ENCODE data around the gene CCDC6. TPM values are rescaled to one million over a fixed set of nuclear protein-coding genes. Genes with fewer than 3 reads are reported as not detected.
"Not testable (repeated sequence)": the region's sequence is repeated elsewhere in the genome, so short reads cannot be mapped to it uniquely, and the experiment has no call there.

The CCDC6 gene
- polyA plus RNA-seq, 1 donor from 2014 or later, result 13.4 TPM

DNA sequence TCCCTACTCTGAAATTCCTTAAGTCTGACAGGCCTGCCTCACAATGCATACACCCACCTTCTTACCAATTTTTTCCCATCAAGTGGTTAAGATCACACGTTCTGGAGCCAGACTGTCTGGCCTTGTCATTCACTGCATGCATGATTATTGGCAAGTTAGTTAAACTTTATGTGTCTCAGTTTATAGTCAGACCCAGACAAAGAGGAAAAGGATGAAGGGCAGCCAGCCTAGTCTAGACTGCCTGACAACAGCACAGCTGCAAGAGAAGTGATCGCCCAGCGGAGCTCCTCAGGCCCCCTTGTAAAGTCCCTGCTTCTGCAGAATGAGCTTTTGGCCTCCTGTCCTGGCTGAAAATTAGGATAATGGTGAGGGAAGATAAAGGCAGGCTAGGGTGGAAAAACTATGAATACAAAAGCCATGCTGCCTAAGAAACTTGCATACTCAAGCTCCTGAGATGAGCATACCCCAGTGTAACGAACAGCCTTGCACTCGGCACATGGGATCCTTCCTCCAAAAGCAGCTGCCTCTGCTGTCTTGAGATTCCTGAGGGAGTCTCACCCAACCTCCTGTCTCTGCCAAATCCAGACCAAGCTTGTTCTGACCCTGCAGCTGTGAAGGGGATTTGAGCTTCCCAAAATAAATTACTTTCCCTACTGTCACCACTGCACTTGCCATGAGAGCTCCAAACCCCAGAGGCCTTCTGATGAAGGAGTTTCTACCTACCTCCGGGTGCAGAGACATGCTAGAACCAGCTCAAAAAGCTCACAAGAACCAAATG, 126.4 kb downstream of the CCDC6 start:
- Mint-ChIP-seq H3K4me3 (no peak overlapping the region), H3K27ac (no peak overlapping the region), H3K36me3 (no peaks in the 10 kb centered on the region), H3K9me3 (peaks cover 3 to 13% (median 6%) of the 10 kb centered on the region in 3 donors), H3K27me3 (no peaks in the 10 kb centered on the region), H3K4me1 (peaks cover 0 to 2% (median 0%) of the 10 kb centered on the region in 3 donors)

DNA sequence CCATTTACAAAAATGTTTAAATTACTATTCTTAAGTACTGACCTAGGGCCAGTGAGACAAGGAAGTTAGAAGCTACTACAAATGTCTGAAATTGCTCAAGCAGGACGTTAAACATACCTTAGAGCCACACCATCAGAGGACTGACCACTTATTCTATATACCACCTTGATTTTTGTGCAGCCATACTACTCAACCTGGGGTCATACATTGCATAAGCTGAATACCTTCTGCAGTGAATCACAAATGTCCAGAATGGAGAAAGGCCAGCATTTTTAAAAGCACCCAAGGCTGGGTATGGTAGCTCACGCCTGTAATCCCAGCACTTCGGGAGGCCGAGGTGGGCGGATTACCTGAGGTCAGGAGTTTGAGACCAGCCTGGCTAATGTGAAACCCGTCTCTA, 131.9 kb downstream of the CCDC6 start:
- Mint-ChIP-seq H3K27me3 (no peaks in the 10 kb centered on the region), H3K27ac (no peak overlapping the region)

DNA sequence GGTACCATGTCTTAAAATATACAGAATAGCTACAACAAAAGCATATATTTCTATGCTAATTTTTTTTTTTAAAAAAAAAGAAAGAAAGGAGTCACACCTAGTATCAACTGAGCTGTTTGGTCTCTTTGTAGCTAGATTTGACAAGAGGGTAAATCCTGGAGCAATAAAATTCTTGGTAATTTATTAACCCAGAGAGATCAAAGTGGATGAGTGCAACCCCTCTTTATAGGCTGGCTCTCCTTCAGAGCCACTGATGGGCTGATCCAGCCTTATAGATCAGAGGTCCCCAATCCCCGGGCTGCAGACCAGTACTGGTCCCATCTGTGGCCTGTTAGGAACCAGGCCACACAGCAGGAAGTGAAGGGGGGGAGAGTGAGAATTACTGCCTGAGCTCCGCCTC, 133.3 kb downstream of the CCDC6 start:
- Mint-ChIP-seq H3K27ac (no peak overlapping the region), H3K27me3 (no peaks in the 10 kb centered on the region), H3K9me3 (peaks cover 5 to 19% (median 6%) of the 10 kb centered on the region in 3 donors), H3K36me3 (peaks cover 3% of the 10 kb centered on the region), H3K4me1 (peaks cover 0 to 2% (median 0%) of the 10 kb centered on the region in 3 donors), H3K4me3 (no peak overlapping the region)

More for the DNA sequence above, 131.9 kb downstream of the CCDC6 start:
- peaks cover under 1% of the 10 kb centered on the region for H3K36me3 Mint-ChIP-seq
- peaks cover 6 to 19% (median 6%) of the 10 kb centered on the region in 3 donors for H3K9me3 Mint-ChIP-seq
- peaks cover 0 to 2% (median 0%) of the 10 kb centered on the region in 3 donors for H3K4me1 Mint-ChIP-seq
- H3K4me3 Mint-ChIP-seq, result no peak overlapping the region

DNA sequence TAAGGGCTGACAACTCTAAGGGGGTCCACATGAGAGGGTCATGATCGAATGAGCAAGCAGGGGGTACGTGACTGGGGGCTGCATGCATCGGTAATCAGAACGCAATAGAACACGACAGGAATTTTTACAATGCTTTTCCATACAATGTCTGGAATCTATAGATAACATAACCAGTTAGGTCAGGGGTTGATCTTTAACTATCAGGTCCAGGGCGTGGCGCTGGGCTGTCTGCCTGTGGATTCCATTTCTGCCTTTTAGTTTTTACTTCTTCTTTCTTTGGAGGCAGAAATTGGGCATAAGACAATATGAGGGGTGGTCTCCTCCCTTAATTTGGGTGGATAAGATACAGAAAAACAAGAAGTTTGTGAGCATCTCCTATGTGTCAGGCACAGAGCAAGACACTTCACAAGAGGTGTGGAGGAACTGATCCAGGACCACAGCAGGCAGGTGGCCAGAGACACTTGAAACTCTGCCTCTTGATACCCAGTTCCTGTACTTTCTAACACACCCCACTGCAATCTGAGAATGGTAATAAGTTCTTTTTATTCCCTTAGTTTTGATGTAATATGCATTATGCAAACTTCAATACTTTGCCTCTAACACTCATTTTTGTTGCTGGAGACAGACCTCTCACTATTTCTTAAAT, 135.1 kb downstream of the CCDC6 start:
- peak overlapping the region in 1 of 3 donors; percentile 35 for H3K27ac Mint-ChIP-seq
- no peaks in the 10 kb centered on the region for H3K27me3 Mint-ChIP-seq
- peaks cover 0 to 6% (median 3%) of the 10 kb centered on the region in 3 donors for H3K9me3 Mint-ChIP-seq
- no peak overlapping the region for H3K4me3 Mint-ChIP-seq
- peaks cover 4% of the 10 kb centered on the region for H3K36me3 Mint-ChIP-seq
- H3K4me1 Mint-ChIP-seq, result peaks cover 0 to 2% (median 0%) of the 10 kb centered on the region in 3 donors

DNA sequence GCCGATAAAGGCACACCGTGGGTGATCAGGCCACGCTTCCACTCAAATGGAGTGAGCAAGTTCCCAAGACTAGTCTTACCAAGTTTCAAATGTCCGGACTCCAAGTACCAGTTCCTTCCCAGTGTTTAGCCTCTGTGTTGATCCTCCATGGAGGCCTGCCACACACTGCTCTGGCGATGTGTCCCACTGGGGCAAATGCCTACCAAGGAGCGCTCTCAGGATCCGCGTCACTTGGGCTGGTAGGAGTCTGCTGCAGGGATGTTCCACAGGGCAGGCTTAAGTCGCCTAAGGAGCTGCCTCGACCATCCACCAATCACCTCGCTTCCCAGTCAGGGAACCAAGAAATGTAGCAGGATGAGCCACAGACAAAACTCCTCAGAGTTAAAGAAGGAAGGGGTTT, 135.7 kb downstream of the CCDC6 start:
- peak overlapping the region in 1 of 3 donors; percentile 35 for H3K27ac Mint-ChIP-seq
- H3K36me3 Mint-ChIP-seq, result peaks cover 4% of the 10 kb centered on the region
- peaks cover 0 to 2% (median 0%) of the 10 kb centered on the region in 3 donors for H3K4me1 Mint-ChIP-seq
- no peak overlapping the region for H3K4me3 Mint-ChIP-seq
- H3K27me3 Mint-ChIP-seq, result no peaks in the 10 kb centered on the region
- H3K9me3 Mint-ChIP-seq, result peaks cover 0 to 6% (median 3%) of the 10 kb centered on the region in 3 donors

DNA sequence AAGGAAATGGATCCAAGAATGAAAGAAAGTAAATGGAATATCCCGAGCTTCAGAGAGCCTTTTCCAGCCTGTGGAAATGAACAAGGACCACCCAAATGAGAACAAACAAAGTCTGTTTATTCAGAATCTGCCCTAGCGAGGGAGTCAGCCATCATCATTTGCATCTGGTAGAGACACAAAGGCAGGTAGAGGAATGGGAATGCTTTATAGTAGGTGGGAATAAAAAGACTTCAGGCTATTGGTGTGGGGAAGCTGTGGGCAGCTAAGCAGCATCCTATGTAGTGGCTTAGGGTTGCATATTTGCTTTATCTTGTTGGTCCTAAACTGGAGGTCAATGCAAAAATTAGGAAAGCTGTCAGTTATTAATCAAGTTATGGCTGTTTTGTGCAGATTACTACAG, 143.9 kb downstream of the CCDC6 start:
- no peak overlapping the region for H3K27ac Mint-ChIP-seq
- peaks cover 5% of the 10 kb centered on the region for H3K27me3 Mint-ChIP-seq

DNA sequence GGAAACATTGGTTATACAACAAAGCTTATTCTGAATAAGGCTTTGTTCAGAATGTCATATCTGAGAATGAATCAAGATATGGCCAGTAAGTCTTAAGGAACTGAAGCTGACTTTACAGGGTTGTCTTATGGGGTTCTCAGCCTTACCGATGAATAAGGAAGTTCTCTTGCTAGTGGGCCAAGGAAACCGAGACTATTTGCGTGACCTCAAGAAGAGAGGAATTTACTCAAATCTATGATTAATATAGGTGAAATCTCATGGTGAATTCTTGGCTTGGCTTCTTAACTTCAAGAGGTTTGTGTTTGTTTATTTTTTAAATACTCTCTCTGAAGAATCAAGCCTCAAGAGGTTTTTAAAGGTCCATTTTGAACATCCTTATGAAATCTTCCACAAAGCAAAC, 148.4 kb downstream of the CCDC6 start:
- Mint-ChIP-seq H3K4me1 (no peaks in the 10 kb centered on the region), H3K27me3 (peaks cover 5% of the 10 kb centered on the region), H3K27ac (no peak overlapping the region), H3K4me3 (no peak overlapping the region), H3K36me3 (peaks cover 2% of the 10 kb centered on the region), H3K9me3 (peaks cover 0 to 2% (median 0%) of the 10 kb centered on the region in 3 donors)

More for the DNA sequence above, 143.9 kb downstream of the CCDC6 start:
- Mint-ChIP-seq H3K4me1 (no peaks in the 10 kb centered on the region), H3K4me3 (no peak overlapping the region), H3K9me3 (peaks cover 0 to 2% (median 0%) of the 10 kb centered on the region in 3 donors), H3K36me3 (peaks cover 2% of the 10 kb centered on the region)

DNA sequence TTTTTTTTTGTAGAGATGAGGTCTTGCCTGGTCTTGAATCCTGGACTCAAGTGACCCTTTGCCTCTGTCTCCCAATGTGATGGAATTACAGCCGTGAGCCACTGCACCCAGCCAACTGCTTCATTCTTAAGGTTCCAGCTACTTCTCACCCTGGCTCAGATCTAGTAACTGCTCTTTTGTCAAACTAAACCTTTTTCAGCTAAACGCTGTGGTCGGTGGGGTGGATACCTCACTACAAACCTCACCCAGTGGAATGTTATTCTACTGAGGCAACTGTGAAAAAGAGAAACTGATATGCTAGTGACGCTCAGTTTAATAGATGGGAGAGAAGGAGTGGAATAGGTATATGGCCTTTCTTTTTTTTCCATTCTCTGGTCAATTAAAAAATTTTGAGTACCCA, 151.4 kb downstream of the CCDC6 start:
- H3K4me3 Mint-ChIP-seq, result no peak overlapping the region
- no peak overlapping the region for H3K27ac Mint-ChIP-seq
- H3K36me3 Mint-ChIP-seq, result no peaks in the 10 kb centered on the region
- no peaks in the 10 kb centered on the region for H3K27me3 Mint-ChIP-seq
- H3K9me3 Mint-ChIP-seq, result no peaks in the 10 kb centered on the region
- H3K4me1 Mint-ChIP-seq, result no peaks in the 10 kb centered on the region

DNA sequence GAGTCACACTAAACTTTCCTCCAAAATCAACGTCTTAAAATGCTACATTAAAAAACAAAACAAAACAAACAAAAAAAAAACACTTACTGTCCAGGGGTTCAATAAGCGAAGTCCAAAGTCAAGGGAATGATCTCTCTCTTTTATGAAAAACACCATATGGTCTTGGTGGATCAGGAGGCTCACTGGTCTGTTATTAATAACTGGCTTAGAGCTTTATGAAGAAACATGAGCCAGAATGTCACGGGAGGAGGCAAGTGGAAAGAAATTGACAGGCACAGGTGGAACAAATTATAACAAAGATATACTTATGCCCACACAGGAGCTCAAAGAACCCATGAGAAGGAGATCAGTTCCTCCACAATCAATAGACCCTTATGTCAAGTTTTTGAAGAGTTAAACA, 153.1 kb downstream of the CCDC6 start, which contains the start of gene MRLN:
Gene MRLN (minus strand): TSS at position 189 of the 400 bp plus-strand sequence.
- Mint-ChIP-seq H3K36me3 (no peaks in the 10 kb centered on the region), H3K4me1 (no peaks in the 10 kb centered on the region), H3K27me3 (peaks cover 4% of the 10 kb centered on the region), H3K4me3 (no peak within 1 kb of the TSS), H3K27ac (no peak within 1 kb of the TSS), H3K9me3 (no peaks in the 10 kb centered on the region)

DNA sequence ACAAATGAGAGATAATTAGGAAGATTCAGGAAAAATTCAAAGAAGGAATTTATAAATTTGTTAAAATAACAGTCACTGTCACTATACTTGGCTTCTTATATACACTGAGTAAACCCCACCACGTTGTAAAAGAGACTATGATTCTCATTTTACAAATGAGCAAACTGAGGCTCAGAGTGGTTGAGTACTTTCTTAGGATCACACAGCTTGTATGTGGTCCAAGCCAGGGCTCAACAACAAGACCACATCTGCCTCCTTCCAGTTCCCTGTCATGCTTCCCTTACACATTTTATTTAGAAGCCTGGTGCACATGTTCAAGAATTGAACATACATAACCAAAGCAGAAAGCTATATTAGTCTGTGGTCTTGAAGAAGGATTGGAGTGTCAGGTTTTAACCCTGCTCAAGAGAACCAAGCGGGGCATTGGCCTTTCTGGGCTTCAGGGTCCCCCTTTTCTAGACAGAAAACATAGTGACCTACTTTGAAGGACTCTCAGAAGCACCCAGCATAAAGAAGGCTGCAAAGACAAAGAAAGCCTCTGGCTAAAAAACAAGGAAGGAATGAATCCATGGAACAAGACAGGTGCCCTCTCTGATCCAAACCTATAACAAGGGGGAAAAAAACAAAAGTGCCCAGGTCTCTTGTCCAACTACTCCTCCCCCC, 153.9 kb downstream of the CCDC6 start:
- no peaks in the 10 kb centered on the region for H3K4me1 Mint-ChIP-seq
- no peaks in the 10 kb centered on the region for H3K9me3 Mint-ChIP-seq
- no peak overlapping the region for H3K4me3 Mint-ChIP-seq
- H3K36me3 Mint-ChIP-seq, result no peaks in the 10 kb centered on the region
- peaks cover 4% of the 10 kb centered on the region for H3K27me3 Mint-ChIP-seq
- H3K27ac Mint-ChIP-seq, result no peak overlapping the region

DNA sequence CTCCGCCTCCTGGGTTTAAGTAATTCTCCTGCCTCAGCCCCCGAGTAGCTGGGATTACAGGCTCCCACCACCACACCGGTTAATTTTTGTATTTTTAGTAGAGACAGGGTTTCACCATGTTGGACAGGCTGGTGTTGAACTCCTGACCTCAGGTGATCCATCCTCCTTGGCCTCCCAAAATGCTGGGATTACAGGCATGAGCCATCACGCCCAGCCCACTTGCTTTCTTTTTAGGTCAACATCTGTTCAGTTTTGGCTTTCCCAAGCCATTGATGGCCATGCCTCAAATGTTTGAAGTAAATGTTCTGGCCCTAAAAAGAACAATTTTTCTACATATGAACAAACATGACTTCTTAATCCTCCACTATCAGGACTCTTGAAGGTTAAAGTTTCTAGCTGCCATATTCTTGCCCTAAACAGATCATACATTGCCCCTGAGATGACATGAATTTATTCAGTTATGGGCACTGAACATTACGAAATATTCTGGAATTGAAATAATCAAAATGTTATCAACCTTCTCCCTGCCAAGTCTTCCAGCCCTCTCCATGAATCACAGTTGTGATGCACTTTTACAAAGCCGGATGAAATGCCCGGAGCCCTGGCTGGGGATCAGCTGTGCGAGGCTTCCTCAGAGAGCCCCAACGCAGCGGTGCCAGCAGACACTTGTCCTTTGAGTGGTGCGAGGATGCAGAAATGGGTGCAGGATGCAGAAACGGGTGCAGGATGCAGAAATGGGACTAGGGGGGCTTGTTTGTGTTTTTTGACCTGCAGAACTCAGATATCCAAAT, 156.0 kb downstream of the CCDC6 start:
- H3K4me1 Mint-ChIP-seq, result no peaks in the 10 kb centered on the region
- no peak overlapping the region for H3K4me3 Mint-ChIP-seq
- H3K27ac Mint-ChIP-seq, result no peak overlapping the region
- H3K27me3 Mint-ChIP-seq, result peaks cover 7% of the 10 kb centered on the region
- no peaks in the 10 kb centered on the region for H3K9me3 Mint-ChIP-seq
- H3K36me3 Mint-ChIP-seq, result no peaks in the 10 kb centered on the region

DNA sequence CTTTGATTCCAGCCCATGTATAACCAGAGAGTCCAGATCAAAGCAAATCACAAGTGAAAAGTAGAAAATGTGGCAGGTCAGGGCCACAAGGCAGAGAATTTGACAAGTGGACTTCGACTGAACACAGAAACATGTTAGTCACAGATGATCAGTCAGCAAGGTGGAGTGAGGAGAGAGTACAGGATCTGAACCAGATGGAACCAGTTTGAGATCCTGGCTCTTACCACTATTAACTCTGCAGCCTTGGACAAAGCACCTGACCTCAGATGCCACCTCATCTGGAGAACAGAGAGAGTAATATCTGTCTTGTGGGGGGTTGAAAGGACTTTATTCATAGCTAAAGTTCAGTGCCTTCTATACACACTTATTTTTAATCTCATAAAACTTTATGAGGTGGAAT, 157.5 kb downstream of the CCDC6 start:
- Mint-ChIP-seq H3K4me1 (no peaks in the 10 kb centered on the region), H3K36me3 (no peaks in the 10 kb centered on the region), H3K4me3 (no peak overlapping the region), H3K27me3 (peaks cover 7% of the 10 kb centered on the region), H3K9me3 (no peaks in the 10 kb centered on the region), H3K27ac (no peak overlapping the region)

DNA sequence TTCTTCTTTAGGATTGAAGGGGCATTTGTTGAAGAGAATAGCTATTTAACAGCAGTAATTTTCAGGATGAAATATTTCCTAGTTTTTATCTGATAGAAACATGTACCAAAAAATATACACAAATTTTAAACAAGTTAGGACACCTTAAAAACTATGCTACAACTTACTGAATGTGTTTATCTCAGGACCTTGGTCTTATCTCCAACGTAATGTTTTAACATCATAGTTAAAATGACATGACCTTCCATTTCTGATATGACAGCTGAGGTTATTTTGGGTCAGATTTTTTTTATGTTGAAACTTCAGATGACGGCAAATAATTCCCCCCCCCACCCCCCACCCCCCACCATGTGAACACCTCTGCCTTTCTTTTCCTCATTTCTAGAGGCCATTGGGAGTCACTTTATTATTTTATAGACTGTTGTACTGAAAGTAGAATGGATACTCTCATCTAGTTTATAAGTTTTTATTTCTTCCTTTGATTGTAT, 161.1 kb downstream of the CCDC6 start:
- Mint-ChIP-seq H3K9me3 (peaks cover 0 to 2% (median 0%) of the 10 kb centered on the region in 3 donors), H3K27me3 (peaks cover 7% of the 10 kb centered on the region), H3K4me1 (no peaks in the 10 kb centered on the region), H3K27ac (no peak overlapping the region), H3K4me3 (no peak overlapping the region), H3K36me3 (no peaks in the 10 kb centered on the region)

DNA sequence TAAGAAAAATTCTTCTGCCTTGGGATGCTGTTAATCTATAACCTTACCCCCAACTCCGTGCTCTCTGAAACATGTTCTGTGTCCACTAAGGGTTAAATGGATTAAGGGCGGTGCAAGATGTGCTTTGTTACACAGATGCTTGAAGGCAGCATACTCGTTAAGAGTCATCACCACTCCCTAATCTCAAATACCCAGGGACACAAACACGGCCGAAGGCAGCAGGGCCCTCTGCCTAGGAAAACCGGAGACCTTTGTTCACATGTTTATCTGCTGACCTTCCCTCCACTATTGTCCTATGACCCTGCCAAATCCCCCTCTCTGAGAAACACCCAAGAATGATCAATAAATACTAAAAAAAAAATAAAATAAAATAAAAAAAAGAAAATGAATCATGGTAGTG, 161.6 kb downstream of the CCDC6 start:
- not testable (repeated sequence) for H3K9me3 Mint-ChIP-seq, H3K4me1 Mint-ChIP-seq, H3K27ac Mint-ChIP-seq, H3K27me3 Mint-ChIP-seq, H3K36me3 Mint-ChIP-seq, H3K4me3 Mint-ChIP-seq
